Mucosa of descending colon (tissue), 3 donors: ENCODE data around the gene TTLL7. TPM values are rescaled to one million over a fixed set of nuclear protein-coding genes. Genes with fewer than 3 reads are reported as not detected.
A peak's percentile ranks its signal among the peaks of the same experiment; 100 is the strongest.

Source experiments
- ATAC-seq: fragments of 200-7000 bp; cut with Tn5 transposase; one replicate; pipeline ENCODE4 v1.9.1; 2020; ENCODE audit warnings: mild to moderate bottlenecking, moderate library complexity
- DNase-seq, 3 donors: peaks; one replicate each; pipeline ENCODE4 v3.0.0-alpha.2; 2020
- H3K36me3 ChIP-seq: fragments of 200-600 bp; one replicate; pipeline ENCODE4 v1.8.0; 2021; ENCODE audit warnings: low read depth, mild to moderate bottlenecking
- H3K4me1 ChIP-seq: fragments of 200-600 bp; one replicate; pipeline ENCODE4 v1.8.0; 2021; ENCODE audit warnings: low read depth, mild to moderate bottlenecking
- H3K4me3 ChIP-seq: fragments of 200-600 bp; one replicate; pipeline ENCODE4 v1.8.0; 2021; ENCODE audit warnings: mild to moderate bottlenecking
- H3K9me3 ChIP-seq: fragments of 200-600 bp; one replicate; pipeline ENCODE4 v1.8.0; 2021; ENCODE audit warnings: mild to moderate bottlenecking
- intact Hi-C, 2 donors: fragments of 100-400 bp; cut with DNase I in 1 of 2; cut with micrococcal nuclease in 1 of 2; formaldehyde crosslinking; loops; one replicate each; pipeline versions ENCODE4 v1.11.0 to v1.11.1; 2022; cut with DNase I, micrococcal nuclease
- total RNA-seq, 3 donors: library from RNA; stranded (reverse); fragmentation: NEBNext Ultra II Directional in 2 of 3; extraction: Animal tissue kit (Norgen Biotek cat#: 25700) in 2 of 3; gene quantifications; one replicate each; pipeline versions ENCODE4 v1.2.1 to v1.2.4, GENCODE V29; 2021 to 2023
- TF ChIP-seq, protein P1 (sequence below): fragments of 200-600 bp; IDR thresholded peaks from one replicate; pipeline ENCODE4 v1.8.0; 2022; ENCODE audit warnings: antibody characterized with exemption, mild to moderate bottlenecking
- donor health status: DM: no; HTN: no; CAD: no; lungs with moderate emphysema.
- donor health status: DM: no; HTN: no; CAD: no.
- donor health status: DM: no; HTN: yes; CAD: no.

Gene TTLL7
- total RNA-seq, 3 donors from 2014 or later = 3.3 to 21.0 (median 3.8) TPM

DNA sequence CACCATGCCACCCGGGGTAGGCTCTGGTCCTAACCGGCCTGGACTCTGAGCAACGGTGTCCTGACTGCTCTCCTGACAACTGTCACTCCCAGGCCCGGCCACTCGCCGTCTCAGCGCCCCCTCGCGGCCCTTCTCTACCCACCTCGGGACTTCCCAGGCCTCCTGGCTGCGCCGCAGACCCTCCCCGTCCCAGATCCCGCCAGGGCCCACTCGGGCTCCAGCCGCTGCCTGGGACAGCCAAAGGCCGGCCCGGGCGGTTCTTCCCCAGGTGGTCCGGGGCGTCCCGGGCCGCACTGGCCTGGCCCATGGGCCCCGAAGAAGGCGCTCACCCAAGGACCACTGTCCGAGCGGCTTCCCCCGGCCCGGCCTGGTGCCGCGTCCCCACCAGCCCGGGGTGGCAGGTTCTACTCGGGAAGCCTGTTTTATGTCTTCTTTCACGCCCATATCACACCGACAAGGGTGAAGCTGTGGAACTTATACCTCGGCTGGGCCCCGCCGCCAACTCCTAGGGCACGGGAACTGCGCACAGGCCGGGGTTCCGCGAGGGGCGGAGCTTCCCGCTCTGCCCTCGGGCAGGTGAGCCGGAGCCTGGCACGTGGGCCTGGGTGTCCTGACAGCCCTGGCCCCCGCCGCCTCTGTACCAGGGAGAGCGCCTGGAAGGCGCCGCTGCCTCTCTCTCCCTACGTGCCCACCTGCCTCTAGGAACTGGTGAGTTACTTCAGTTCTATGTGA lies 138.3 kb downstream of the TTLL7 start:
- Histone ChIP-seq H3K4me1 (no peaks in the 10 kb centered on the region), H3K4me3 (peak overlapping the region; percentile 27), H3K36me3 (no peaks in the 10 kb centered on the region), H3K9me3 (no peaks in the 10 kb centered on the region)
- ATAC-seq (peak; percentile 99), DNase-seq (peak; percentile 87 to 93 (median 91))
- intact Hi-C loops = no loop called here
- TF ChIP-seq, protein P1, sequence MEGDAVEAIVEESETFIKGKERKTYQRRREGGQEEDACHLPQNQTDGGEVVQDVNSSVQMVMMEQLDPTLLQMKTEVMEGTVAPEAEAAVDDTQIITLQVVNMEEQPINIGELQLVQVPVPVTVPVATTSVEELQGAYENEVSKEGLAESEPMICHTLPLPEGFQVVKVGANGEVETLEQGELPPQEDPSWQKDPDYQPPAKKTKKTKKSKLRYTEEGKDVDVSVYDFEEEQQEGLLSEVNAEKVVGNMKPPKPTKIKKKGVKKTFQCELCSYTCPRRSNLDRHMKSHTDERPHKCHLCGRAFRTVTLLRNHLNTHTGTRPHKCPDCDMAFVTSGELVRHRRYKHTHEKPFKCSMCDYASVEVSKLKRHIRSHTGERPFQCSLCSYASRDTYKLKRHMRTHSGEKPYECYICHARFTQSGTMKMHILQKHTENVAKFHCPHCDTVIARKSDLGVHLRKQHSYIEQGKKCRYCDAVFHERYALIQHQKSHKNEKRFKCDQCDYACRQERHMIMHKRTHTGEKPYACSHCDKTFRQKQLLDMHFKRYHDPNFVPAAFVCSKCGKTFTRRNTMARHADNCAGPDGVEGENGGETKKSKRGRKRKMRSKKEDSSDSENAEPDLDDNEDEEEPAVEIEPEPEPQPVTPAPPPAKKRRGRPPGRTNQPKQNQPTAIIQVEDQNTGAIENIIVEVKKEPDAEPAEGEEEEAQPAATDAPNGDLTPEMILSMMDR = peak; percentile 66

DNA sequence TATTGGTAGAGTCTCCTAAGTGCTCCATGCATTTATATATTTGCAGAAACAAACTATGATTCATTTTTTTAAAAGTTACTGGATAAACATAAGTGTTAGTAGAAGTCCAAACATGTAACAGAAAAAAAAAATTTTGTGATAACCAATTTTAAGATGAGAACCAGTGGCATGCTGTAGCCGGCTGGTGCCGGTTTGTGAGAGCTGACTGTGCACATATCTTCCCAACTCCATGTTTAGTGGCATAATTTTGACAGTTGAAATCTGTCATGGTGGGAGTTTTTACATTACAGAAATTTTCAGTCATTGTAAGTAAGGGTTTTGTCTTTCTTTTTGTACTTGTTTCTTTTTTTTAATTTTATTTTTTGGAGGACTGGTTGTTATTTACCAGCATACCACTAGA lies 141.2 kb downstream of the TTLL7 start:
- H3K4me3 ChIP-seq = no peak overlapping the region
- intact Hi-C loops = no loop called here
- ATAC-seq (no peak), DNase-seq (no peak)
- TF ChIP-seq, protein P1 = no peak
- H3K4me1 ChIP-seq = no peaks in the 10 kb centered on the region
- no peaks in the 10 kb centered on the region for H3K9me3 ChIP-seq
- no peaks in the 10 kb centered on the region for H3K36me3 ChIP-seq

DNA sequence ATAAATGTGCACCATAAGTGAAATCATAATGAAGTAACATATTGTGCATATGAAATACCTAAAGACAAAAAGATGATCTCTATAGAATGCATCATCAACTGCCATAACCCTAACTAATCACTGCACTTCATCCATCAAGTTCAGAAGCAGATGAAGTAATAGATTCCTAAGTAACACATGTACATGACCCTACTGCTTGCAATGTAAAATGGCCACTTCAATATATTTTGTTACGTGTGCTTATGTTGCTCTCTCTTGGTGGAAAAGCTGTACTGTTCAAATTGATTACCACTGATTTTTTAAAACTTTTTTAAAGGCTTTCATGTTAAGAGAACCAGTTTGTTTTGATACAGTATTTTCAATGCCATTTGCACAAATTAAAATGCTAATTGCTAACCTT lies 141.8 kb downstream of the TTLL7 start:
- DNase-seq (no peak), ATAC-seq (no peak)
- TF ChIP-seq, protein P1 = no peak
- H3K4me1 ChIP-seq = no peaks in the 10 kb centered on the region
- intact Hi-C loops = no loop called here
- no peak overlapping the region for H3K4me3 ChIP-seq
- H3K36me3 ChIP-seq = no peaks in the 10 kb centered on the region
- H3K9me3 ChIP-seq = no peaks in the 10 kb centered on the region

DNA sequence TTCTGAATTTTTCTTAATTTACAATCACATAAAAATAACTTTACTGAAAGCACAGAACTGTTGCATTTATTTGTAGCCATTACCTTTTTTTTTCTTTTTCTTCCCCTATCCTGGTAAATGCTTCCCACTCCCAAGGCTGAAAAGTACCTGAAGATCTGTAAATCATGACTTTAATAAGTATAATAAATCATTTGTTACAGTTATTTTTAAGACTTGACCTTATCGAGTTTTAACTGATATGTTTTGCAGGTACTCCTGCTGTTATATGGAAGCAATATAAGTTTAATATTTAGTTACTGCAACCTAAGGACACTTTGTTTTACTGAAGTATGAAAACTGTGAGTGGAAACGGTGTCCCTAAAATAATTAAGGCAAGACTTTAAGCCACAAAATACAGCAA lies 142.6 kb downstream of the TTLL7 start:
- Histone ChIP-seq H3K36me3 (no peaks in the 10 kb centered on the region), H3K4me1 (no peaks in the 10 kb centered on the region), H3K4me3 (no peak overlapping the region), H3K9me3 (no peaks in the 10 kb centered on the region)
- intact Hi-C loops = no loop called here
- TF ChIP-seq, protein P1 = no peak
- DNase-seq (no peak), ATAC-seq (no peak)

DNA sequence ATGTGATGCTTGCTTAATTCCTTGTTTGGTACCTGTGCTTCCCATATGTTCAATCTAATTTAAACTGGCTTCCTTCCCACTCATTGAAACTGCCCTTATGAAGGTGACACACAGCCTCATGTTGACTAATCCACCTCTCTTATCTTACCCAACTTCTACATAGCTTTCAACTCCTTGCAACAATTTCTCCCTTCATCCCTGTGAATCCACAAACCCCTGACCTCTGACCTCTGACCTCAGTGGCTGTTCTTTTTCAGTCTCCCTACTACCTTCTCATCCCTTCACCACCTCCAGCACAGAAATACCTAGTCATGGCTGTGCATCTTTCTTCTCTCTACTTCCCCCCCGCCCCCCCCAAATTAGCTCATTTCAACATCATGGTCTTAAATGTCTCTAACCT lies 144.5 kb downstream of the TTLL7 start:
- TF ChIP-seq, protein P1 = no peak
- no peaks in the 10 kb centered on the region for H3K4me1 ChIP-seq
- intact Hi-C loops = no loop called here
- peak; percentile 44 for ATAC-seq
- H3K4me3 ChIP-seq = no peak overlapping the region
- DNase-seq = no peak
- H3K9me3 ChIP-seq = no peaks in the 10 kb centered on the region
- no peaks in the 10 kb centered on the region for H3K36me3 ChIP-seq
